ENCODE results near the gene CBLB.

Gene CBLB

GRCh38 chr3:105865867-105866350 is 2.9 kb downstream of the CBLB start:
- no peak overlapping the region for H3K4me3 ChIP-seq (ENCODE audit: low read depth, low read length)
- TF ChIP-seq, protein P1, sequence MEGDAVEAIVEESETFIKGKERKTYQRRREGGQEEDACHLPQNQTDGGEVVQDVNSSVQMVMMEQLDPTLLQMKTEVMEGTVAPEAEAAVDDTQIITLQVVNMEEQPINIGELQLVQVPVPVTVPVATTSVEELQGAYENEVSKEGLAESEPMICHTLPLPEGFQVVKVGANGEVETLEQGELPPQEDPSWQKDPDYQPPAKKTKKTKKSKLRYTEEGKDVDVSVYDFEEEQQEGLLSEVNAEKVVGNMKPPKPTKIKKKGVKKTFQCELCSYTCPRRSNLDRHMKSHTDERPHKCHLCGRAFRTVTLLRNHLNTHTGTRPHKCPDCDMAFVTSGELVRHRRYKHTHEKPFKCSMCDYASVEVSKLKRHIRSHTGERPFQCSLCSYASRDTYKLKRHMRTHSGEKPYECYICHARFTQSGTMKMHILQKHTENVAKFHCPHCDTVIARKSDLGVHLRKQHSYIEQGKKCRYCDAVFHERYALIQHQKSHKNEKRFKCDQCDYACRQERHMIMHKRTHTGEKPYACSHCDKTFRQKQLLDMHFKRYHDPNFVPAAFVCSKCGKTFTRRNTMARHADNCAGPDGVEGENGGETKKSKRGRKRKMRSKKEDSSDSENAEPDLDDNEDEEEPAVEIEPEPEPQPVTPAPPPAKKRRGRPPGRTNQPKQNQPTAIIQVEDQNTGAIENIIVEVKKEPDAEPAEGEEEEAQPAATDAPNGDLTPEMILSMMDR (IDR thresholded peaks at IDR 0.05; ENCODE audit: control insufficient read depth, extremely low read depth, insufficient read depth) = no peak
- no peak for DNase-seq (ENCODE audit: low read depth)

GRCh38 chr3:105865016-105865623 is 3.7 kb downstream of the CBLB start:
- TF ChIP-seq, protein P1 (IDR thresholded peaks at IDR 0.05; ENCODE audit: control insufficient read depth, extremely low read depth, insufficient read depth) = no peak
- no peak overlapping the region for H3K4me3 ChIP-seq (ENCODE audit: low read depth, low read length)
- no peak for DNase-seq (ENCODE audit: low read depth)

- no peak for DNase-seq (ENCODE audit: low read depth)
- TF ChIP-seq, protein P1 (IDR thresholded peaks at IDR 0.05; ENCODE audit: control insufficient read depth, extremely low read depth, insufficient read depth) = no peak
- no peak overlapping the region for H3K4me3 ChIP-seq (ENCODE audit: low read depth, low read length)
These were observed 4.6 kb downstream of the CBLB start for GRCh38 chr3:105864212-105864611.

DNA sequence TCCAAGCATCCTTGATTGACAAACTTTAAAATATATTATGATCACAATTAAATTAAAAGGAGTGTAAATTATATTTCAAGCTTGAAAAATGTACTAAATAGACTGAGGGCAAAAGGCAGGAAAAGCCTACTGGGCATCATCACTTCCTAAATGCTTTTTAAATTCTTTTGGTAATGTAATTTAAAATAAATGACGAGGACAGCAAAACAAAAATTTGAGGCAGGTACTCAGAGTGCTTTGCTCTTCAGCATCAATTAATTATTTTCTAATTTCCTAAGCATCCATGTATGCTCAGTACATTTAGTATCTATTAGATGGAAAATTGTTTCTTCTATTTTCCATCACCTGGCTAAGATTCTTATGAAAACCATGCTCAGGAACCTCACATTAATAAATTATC is 5.2 kb downstream of the CBLB start:
- TF ChIP-seq, protein P1 (IDR thresholded peaks at IDR 0.05; ENCODE audit: control insufficient read depth, extremely low read depth, insufficient read depth) = no peak
- no peak for DNase-seq (ENCODE audit: low read depth)
- no peak overlapping the region for H3K4me3 ChIP-seq (ENCODE audit: low read depth, low read length)

- DNase-seq (ENCODE audit: low read depth) = no peak
- H3K4me3 ChIP-seq (ENCODE audit: low read depth, low read length) = no peak overlapping the region
- TF ChIP-seq, protein P1 (IDR thresholded peaks at IDR 0.05; ENCODE audit: control insufficient read depth, extremely low read depth, insufficient read depth) = no peak
These were observed 6.6 kb downstream of the CBLB start for GRCh38 chr3:105862217-105862616.

- H3K4me3 ChIP-seq (ENCODE audit: low read depth, low read length) = no peak overlapping the region
- no peak for DNase-seq (ENCODE audit: low read depth)
- TF ChIP-seq, protein P1 (IDR thresholded peaks at IDR 0.05; ENCODE audit: control insufficient read depth, extremely low read depth, insufficient read depth) = no peak
These were observed 8.2 kb downstream of the CBLB start for GRCh38 chr3:105860641-105861040.

GRCh38 chr3:105858017-105858416 is 10.8 kb downstream of the CBLB start:
- no peak for DNase-seq (ENCODE audit: low read depth)
- no peak overlapping the region for H3K4me3 ChIP-seq (ENCODE audit: low read depth, low read length)
- TF ChIP-seq, protein P1 (IDR thresholded peaks at IDR 0.05; ENCODE audit: control insufficient read depth, extremely low read depth, insufficient read depth) = no peak

Measured in LNCaP clone FGC (cell line).